CD4-positive, alpha-beta memory T cell (primary cell): ENCODE data around the gene ATM. TPM values are rescaled to one million over a fixed set of nuclear protein-coding genes. Genes with fewer than 3 reads are reported as not detected.

Source experiments
- polyA plus RNA-seq, 2 donors: library from polyadenylated mRNA; unstranded; fragments of 300-500 nt; fragmentation: Illumina TruSeq; gene quantifications; one replicate each; pipeline ENCODE4 v1.2.3, GENCODE V29; 2021
- total RNA-seq, 2 experiments: library from RNA; stranded (reverse); gene quantifications; one replicate each; pipeline ENCODE4 v1.2.3, GENCODE V29; 2021

ATM gene
- total and polyA plus RNA-seq, 4 experiments from 2014 or later: 48.6 to 555 (median 292) TPM

Other genes starting within 250 kb of the ATM start
- gene CUL5, start 214.2 kb upstream of the ATM start, total RNA-seq: 10 to 100 TPM; 37.3 to 38.9 TPM
- gene CUL5, start 214.2 kb upstream of the ATM start, polyA plus RNA-seq: 10 to 100 TPM; 27.4 to 31.7 TPM
- 10 to 100 TPM; 19.3 to 19.5 TPM for gene ACAT1, start 101.5 kb upstream of the ATM start, total RNA-seq
- gene ACAT1, start 101.5 kb upstream of the ATM start, polyA plus RNA-seq: 10 to 100 TPM; 42.7 to 54.2 TPM
- gene NPAT, start 429 bp upstream of the ATM start, total RNA-seq: 10 to 100 TPM; 67.6 to 71.3 TPM
- 10 to 100 TPM; 24.8 to 34.0 TPM for gene NPAT, start 429 bp upstream of the ATM start, polyA plus RNA-seq
- gene C11orf65, start 244.5 kb downstream of the ATM start, total RNA-seq: under 1 TPM; 0.30 to 0.93 TPM
- gene C11orf65, start 244.5 kb downstream of the ATM start, polyA plus RNA-seq: 1 to 10 TPM in 1 of 2 donors, not detected in 1; 1.0 TPM